ENCODE results near the gene PRPF18.

- TF ChIP-seq SUZ12 (IDR thresholded peaks at IDR 0.05; ENCODE audit: extremely low read depth, insufficient read depth, insufficient read length), result no peak
- TF ChIP-seq ZNF274 (IDR thresholded peaks at IDR 0.05; ENCODE audit: low read depth, low read length), result no peak
- no peak for TF ChIP-seq YY1 (IDR thresholded peaks at IDR 0.05; ENCODE audit: insufficient read depth, insufficient read length)
These were observed 40.9 kb downstream of the PRPF18 start for GRCh38 chr10:13627459-13628310.

Measured in NT2/D1 (cell line).